Caco-2 (cell line): Measurements from ENCODE around the gene HELZ. TPM values are rescaled to one million over a fixed set of nuclear protein-coding genes. Genes with fewer than 3 reads are reported as not detected.

Source experiments
- BruUV-seq: library from RNA; stranded (reverse); fragments of 400-500 nt; replicated peaks from 2 replicates; lab custom pipeline; 2021; lab: Mats Ljungman, UMichigan
- CTCF ChIA-PET: fragments of 300-600 bp; sonication (Branson Sonifier 250); formaldehyde crosslinking; loops from one replicate; lab custom pipeline; 2022; ENCODE audit warnings: antibody characterized with exemption; lab: Charles Lee
- POLR2A ChIA-PET: fragments of 300-600 bp; sonication (Branson Sonifier 250); formaldehyde crosslinking; loops from one replicate; lab custom pipeline; 2022; ENCODE audit warnings: antibody characterized with exemption; lab: Charles Lee
- DNase-seq, 2 experiments: peaks; one replicate each; pipeline versions ENCODE4 v3.0.0 to v3.0.0-alpha.2; 2020 to 2022
- H3K27me3 ChIP-seq: replicated peaks from 2 replicates; pipeline ENCODE4 v1.6.0; 2011; ENCODE audit warnings: low read length; ENCODE audit not compliant: control insufficient read depth, insufficient read depth
- H3K36me3 ChIP-seq: 2 replicates; pipeline ENCODE4 v1.5.1; 2011; ENCODE audit warnings: low read length; ENCODE audit not compliant: control insufficient read depth, insufficient read depth
- H3K4me1 ChIP-seq: fragments of 250-450 bp; sonication (Bioruptor Pico); 2 replicates; pipeline ENCODE4 v1.5.1; 2020; ENCODE audit warnings: mild to moderate bottlenecking
- H3K4me3 ChIP-seq: 2 replicates; pipeline ENCODE4 v1.5.1; 2011; ENCODE audit warnings: low read depth, mild to moderate bottlenecking, control low read depth, low read length
- H3K9me3 ChIP-seq: fragments of 250-450 bp; sonication (Bioruptor Pico); 2 replicates; pipeline ENCODE4 v1.5.1; 2020; ENCODE audit warnings: mild to moderate bottlenecking, moderate library complexity
- H3K27ac Mint-ChIP-seq: one replicate; pipeline ENCODE4 v1.8.0; 2022; ENCODE audit warnings: mixed read lengths; ENCODE audit not compliant: unreplicated experiment
- H3K27me3 Mint-ChIP-seq: one replicate; pipeline ENCODE4 v1.8.0; 2022; ENCODE audit warnings: mixed read lengths; ENCODE audit not compliant: insufficient read depth, unreplicated experiment
- H3K36me3 Mint-ChIP-seq: one replicate; pipeline ENCODE4 v1.8.0; 2022; ENCODE audit warnings: mild to moderate bottlenecking, mixed read lengths; ENCODE audit not compliant: insufficient read depth, unreplicated experiment
- H3K4me1 Mint-ChIP-seq: one replicate; pipeline ENCODE4 v1.8.0; 2022; ENCODE audit warnings: low read depth, mixed read lengths; ENCODE audit not compliant: unreplicated experiment
- H3K4me3 Mint-ChIP-seq: one replicate; pipeline ENCODE4 v1.8.0; 2022; ENCODE audit warnings: mild to moderate bottlenecking, moderate library complexity, mixed read lengths; ENCODE audit not compliant: unreplicated experiment
- H3K9me3 Mint-ChIP-seq: one replicate; pipeline ENCODE4 v1.8.0; 2022; ENCODE audit warnings: mixed read lengths; ENCODE audit not compliant: unreplicated experiment
- CTCF ChIP-seq, 2 experiments: fragments of 200-600 bp in 1 of 2; IDR thresholded peaks; 1 replicate in 1 of 2; 2 replicates in 1 of 2; pipeline versions ENCODE4 v1.5.1 to v1.8.0; 2011 to 2022; ENCODE audit warnings: antibody characterized with exemption in 1 of 2, control low read depth in 1 of 2, inconsistent platforms in 1 of 2, low read depth in 1 of 2, low read length in 1 of 2, mild to moderate bottlenecking in 1 of 2, moderate library complexity in 1 of 2; ENCODE audit not compliant: insufficient read depth in 1 of 2, severe bottlenecking in 1 of 2, unreplicated experiment in 1 of 2
- intact Hi-C: fragments of 100-400 bp; cut with micrococcal nuclease; formaldehyde crosslinking; loops from one replicate; pipeline ENCODE4 v1.10.0; 2022; ENCODE audit not compliant: unreplicated experiment
- total RNA-seq: library from RNA; stranded (reverse); gene quantifications from 2 replicates; pipeline ENCODE4 v1.2.3, GENCODE V29; 2022

The HELZ gene
- total RNA-seq, 1 experiment from 2014 or later: 63.8 TPM

GRCh38 chr17:67278363-67278762 lies 33.4 kb upstream of the HELZ start:
- no peaks in the 10 kb centered on the region for H3K27me3 Mint-ChIP-seq
- no peaks in the 10 kb centered on the region for H3K9me3 Mint-ChIP-seq
- no peak overlapping the region for H3K4me3 Mint-ChIP-seq
- Histone ChIP-seq H3K9me3 (no peaks in the 10 kb centered on the region), H3K27me3 (no peaks in the 10 kb centered on the region), H3K4me1 (no peaks in the 10 kb centered on the region), H3K36me3 (no peaks in the 10 kb centered on the region), H3K4me3 (no peak overlapping the region)
- BruUV-seq: no TSS peak
- ChIA-PET POLR2A (no interaction called here), CTCF (no interaction called here)
- no peaks in the 10 kb centered on the region for H3K36me3 Mint-ChIP-seq
- intact Hi-C loops: no loop called here
- no peak overlapping the region for H3K27ac Mint-ChIP-seq
- no peak for DNase-seq
- no peak for TF ChIP-seq CTCF (IDR thresholded peaks at IDR 0.05; ENCODE audit: insufficient read depth in 1 of 2, low read depth in 1 of 2, low read length in 1 of 2, severe bottlenecking in 1 of 2, unreplicated experiment in 1 of 2)
- no peaks in the 10 kb centered on the region for H3K4me1 Mint-ChIP-seq

DNA sequence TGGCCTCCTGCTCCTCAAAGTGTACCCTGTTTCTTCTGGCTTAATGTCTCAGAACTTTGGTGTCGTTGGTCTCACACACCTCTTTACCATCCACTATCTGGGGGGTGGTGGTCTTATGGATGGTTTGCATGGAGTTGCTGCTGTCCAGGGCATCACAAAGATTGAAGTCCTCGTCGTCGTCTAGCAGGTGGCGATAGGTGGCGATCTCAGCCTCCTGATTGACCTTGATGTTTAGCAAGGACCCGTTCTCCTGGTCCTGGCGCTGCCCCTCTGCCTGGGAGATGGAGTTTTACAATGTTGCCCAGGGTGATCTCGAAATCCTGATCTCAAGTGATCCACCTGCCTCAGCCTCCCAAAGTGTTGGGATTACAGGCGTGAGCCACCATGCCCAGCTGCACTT lies 31.1 kb upstream of the HELZ start:
- no peaks in the 10 kb centered on the region for H3K9me3 ChIP-seq
- no peaks in the 10 kb centered on the region for H3K4me1 Mint-ChIP-seq
- H3K27ac Mint-ChIP-seq: no peak overlapping the region
- no peaks in the 10 kb centered on the region for H3K27me3 Mint-ChIP-seq
- H3K36me3 ChIP-seq: no peaks in the 10 kb centered on the region
- peak; percentile 56 to 60 for DNase-seq
- no peaks in the 10 kb centered on the region for H3K4me1 ChIP-seq
- H3K9me3 Mint-ChIP-seq: no peaks in the 10 kb centered on the region
- no peaks in the 10 kb centered on the region for H3K27me3 ChIP-seq
- intact Hi-C loops: loop anchor here (2.0 kb wide), 1 partner anchor 103 kb away; no protein-coding TSS in a partner anchor
- ChIA-PET POLR2A (no interaction called here), CTCF (no interaction called here)
- BruUV-seq: no TSS peak
- peak; percentile 26 to 39 for TF ChIP-seq CTCF (IDR thresholded peaks at IDR 0.05; ENCODE audit: insufficient read depth in 1 of 2, low read depth in 1 of 2, low read length in 1 of 2, severe bottlenecking in 1 of 2, unreplicated experiment in 1 of 2)
- H3K36me3 Mint-ChIP-seq: no peaks in the 10 kb centered on the region
- no peak overlapping the region for H3K4me3 Mint-ChIP-seq
- no peak overlapping the region for H3K4me3 ChIP-seq

GRCh38 chr17:67274466-67274865 lies 29.5 kb upstream of the HELZ start:
- Histone ChIP-seq H3K9me3 (no peaks in the 10 kb centered on the region), H3K4me3 (no peak overlapping the region), H3K36me3 (no peaks in the 10 kb centered on the region), H3K27me3 (no peaks in the 10 kb centered on the region), H3K4me1 (no peaks in the 10 kb centered on the region)
- no peak for DNase-seq
- CTCF ChIA-PET: interaction anchor here (0.6 to 1.2 kb wide), 3 partner anchors 29 to 315 kb away, joined by 3 to 5 read pairs (median 4); no protein-coding TSS in a partner anchor
- H3K4me3 Mint-ChIP-seq: no peak overlapping the region
- H3K9me3 Mint-ChIP-seq: no peaks in the 10 kb centered on the region
- POLR2A ChIA-PET: no interaction called here
- TF ChIP-seq CTCF (IDR thresholded peaks at IDR 0.05; ENCODE audit: insufficient read depth in 1 of 2, low read depth in 1 of 2, low read length in 1 of 2, severe bottlenecking in 1 of 2, unreplicated experiment in 1 of 2): no peak
- H3K27ac Mint-ChIP-seq: no peak overlapping the region
- H3K36me3 Mint-ChIP-seq: no peaks in the 10 kb centered on the region
- no TSS peak for BruUV-seq
- intact Hi-C loops: no loop called here
- H3K4me1 Mint-ChIP-seq: no peaks in the 10 kb centered on the region
- H3K27me3 Mint-ChIP-seq: no peaks in the 10 kb centered on the region
